Brain microvascular endothelial cell (primary cell): ENCODE measurements around the gene LRRC4C.

ENCODE experiments used
- DNase-seq: peaks from one replicate; pipeline ENCODE4 v3.0.0-alpha.2; 2020
- H3K27ac ChIP-seq: fragments of 250-450 bp; sonication (Bioruptor Pico); 2 replicates; pipeline ENCODE4 v1.5.1; 2020; ENCODE audit warnings: mild to moderate bottlenecking, moderate library complexity
- H3K27me3 ChIP-seq: fragments of 250-450 bp; sonication (Bioruptor Pico); replicated peaks from 2 replicates; pipeline ENCODE4 v1.5.1; 2020; ENCODE audit warnings: mild to moderate bottlenecking
- H3K36me3 ChIP-seq: fragments of 250-450 bp; sonication (Bioruptor Pico); replicated peaks from 2 replicates; pipeline ENCODE4 v1.5.1; 2020; ENCODE audit warnings: mild to moderate bottlenecking
- H3K4me3 ChIP-seq: 2 replicates; pipeline ENCODE4 v1.5.1; 2011; ENCODE audit warnings: low read depth, mild to moderate bottlenecking, control low read depth, low read length, moderate library complexity
- CTCF ChIP-seq: IDR thresholded peaks from 2 replicates; pipeline ENCODE4 v1.5.1; 2011; ENCODE audit warnings: low read depth, mild to moderate bottlenecking, moderate library complexity, low read length, control low read depth, inconsistent platforms; ENCODE audit errors: missing control alignments
- in situ Hi-C: cut with HindIII; loops from 2 replicates; pipeline ENCODE4 v1.10.0; 2017; ENCODE audit warnings: low sequenced_read_pairs, low pct_ligation_motif_present

Gene LRRC4C

GRCh38 chr11:41010361-41011050 is 448.9 kb downstream of the LRRC4C start:
- Histone ChIP-seq H3K27me3 (no peaks in the 10 kb centered on the region), H3K4me3 (no peak overlapping the region), H3K36me3 (no peaks in the 10 kb centered on the region), H3K27ac (no peak overlapping the region)
- in situ Hi-C loops: no loop called here
- DNase-seq: no peak
- TF ChIP-seq CTCF: no peak

- Histone ChIP-seq H3K36me3 (no peaks in the 10 kb centered on the region), H3K27me3 (no peaks in the 10 kb centered on the region), H3K27ac (no peak overlapping the region), H3K4me3 (no peak overlapping the region)
- TF ChIP-seq CTCF: no peak
- in situ Hi-C loops: no loop called here
- no peak for DNase-seq
Measured at GRCh38 chr11:41005986-41006385, 453.5 kb downstream of the LRRC4C start.

GRCh38 chr11:41003339-41004282 is 455.8 kb downstream of the LRRC4C start:
- DNase-seq: no peak
- H3K36me3 ChIP-seq: no peaks in the 10 kb centered on the region
- no peak overlapping the region for H3K27ac ChIP-seq
- no peak overlapping the region for H3K4me3 ChIP-seq
- no peak for TF ChIP-seq CTCF
- in situ Hi-C loops: no loop called here
- no peaks in the 10 kb centered on the region for H3K27me3 ChIP-seq

- Histone ChIP-seq H3K4me3 (no peak overlapping the region), H3K27ac (no peak overlapping the region), H3K36me3 (no peaks in the 10 kb centered on the region), H3K27me3 (no peaks in the 10 kb centered on the region)
- DNase-seq: no peak
- no peak for TF ChIP-seq CTCF
- in situ Hi-C loops: no loop called here
Measured at GRCh38 chr11:40998920-40999319, 460.5 kb downstream of the LRRC4C start.

- no peak for DNase-seq
- Histone ChIP-seq H3K27me3 (no peaks in the 10 kb centered on the region), H3K27ac (no peak overlapping the region), H3K36me3 (no peaks in the 10 kb centered on the region), H3K4me3 (no peak overlapping the region)
- in situ Hi-C loops: no loop called here
- no peak for TF ChIP-seq CTCF
Measured at GRCh38 chr11:40987776-40988435, 471.5 kb downstream of the LRRC4C start.
